SIG-M5 (cell line): Measurements from ENCODE around the gene GALNT13.

Experiments used
- DNase-seq: peaks from one replicate; lab custom pipeline; 2025; lab: John Stamatoyannopoulos, UW

Gene GALNT13

GRCh38 chr2:153944800-153945199 is 73.1 kb downstream of the GALNT13 start:
- DNase-seq = no peak

- no peak for DNase-seq
Observed at GRCh38 chr2:153946036-153946435, 74.3 kb downstream of the GALNT13 start.

GRCh38 chr2:153953761-153954160 is 82.0 kb downstream of the GALNT13 start:
- no peak for DNase-seq

GRCh38 chr2:153963256-153963655 is 91.5 kb downstream of the GALNT13 start:
- DNase-seq = no peak

GRCh38 chr2:153967248-153967973 is 95.7 kb downstream of the GALNT13 start:
- no peak for DNase-seq

GRCh38 chr2:153971250-153971649 is 99.5 kb downstream of the GALNT13 start:
- no peak for DNase-seq

GRCh38 chr2:153971855-153972254 is 100.1 kb downstream of the GALNT13 start:
- no peak for DNase-seq

GRCh38 chr2:153972412-153972811 is 100.7 kb downstream of the GALNT13 start:
- no peak for DNase-seq

- no peak for DNase-seq
Observed at GRCh38 chr2:153986488-153987229, 114.9 kb downstream of the GALNT13 start.

- no peak for DNase-seq
Observed at GRCh38 chr2:153990771-153991170, 119.0 kb downstream of the GALNT13 start.

- no peak for DNase-seq
Observed at GRCh38 chr2:154013514-154013913, 141.8 kb downstream of the GALNT13 start.

- no peak for DNase-seq
Observed at GRCh38 chr2:154015233-154015632, 143.5 kb downstream of the GALNT13 start.

- DNase-seq = no peak
Observed at GRCh38 chr2:154029504-154029903, 157.8 kb downstream of the GALNT13 start.

- no peak for DNase-seq
Observed at GRCh38 chr2:154032220-154032619, 160.5 kb downstream of the GALNT13 start.

GRCh38 chr2:154046493-154046892 is 174.8 kb downstream of the GALNT13 start:
- no peak for DNase-seq

- no peak for DNase-seq
Observed at GRCh38 chr2:154048905-154049304, 177.2 kb downstream of the GALNT13 start.

GRCh38 chr2:154049561-154049960 is 177.8 kb downstream of the GALNT13 start:
- no peak for DNase-seq

GRCh38 chr2:154067124-154067523 is 195.4 kb downstream of the GALNT13 start:
- DNase-seq = no peak

GRCh38 chr2:154078926-154079325 is 207.2 kb downstream of the GALNT13 start:
- DNase-seq = no peak

GRCh38 chr2:154092571-154092970 is 220.8 kb downstream of the GALNT13 start:
- DNase-seq = no peak

- DNase-seq = no peak
Observed at GRCh38 chr2:154093856-154094255, 222.1 kb downstream of the GALNT13 start.

GRCh38 chr2:154097833-154098398 is 226.2 kb downstream of the GALNT13 start:
- DNase-seq = no peak

GRCh38 chr2:154120706-154121105 is 249.0 kb downstream of the GALNT13 start:
- DNase-seq = no peak
